Testis (tissue), 3 donors: ENCODE data around the gene HS2ST1. TPM values are rescaled to one million over a fixed set of nuclear protein-coding genes. Genes with fewer than 3 reads are reported as not detected.

Source experiments
- DNase-seq: peaks from one replicate; pipeline ENCODE4 v3.0.0-alpha.2; 2019
- H3K27ac ChIP-seq, 2 donors: fragments of 200-600 bp; sonication (generic); one replicate each; pipeline ENCODE4 v1.5.1; 2019
- H3K27me3 ChIP-seq: fragments of 200-600 bp; sonication (generic); one replicate; pipeline ENCODE4 v1.5.1; 2019
- H3K36me3 ChIP-seq: fragments of 200-600 bp; sonication (generic); one replicate; pipeline ENCODE4 v1.5.1; 2017; ENCODE audit warnings: low read depth; ENCODE audit errors: missing control alignments
- H3K4me1 ChIP-seq: fragments of 200-600 bp; sonication (generic); one replicate; pipeline ENCODE4 v1.5.1; 2019
- H3K4me3 ChIP-seq, 2 donors: fragments of 200-600 bp; sonication (generic); one replicate each; pipeline ENCODE4 v1.5.1; 2017 to 2019
- H3K9me3 ChIP-seq: fragments of 200-600 bp; sonication (generic); one replicate; pipeline ENCODE4 v1.5.1; 2017
- CTCF ChIP-seq, 3 experiments: fragments of 450-650 bp in 2 of 3; fragments of 200-600 bp in 1 of 3; sonication (generic) in 1 of 3; IDR thresholded peaks; one replicate each; pipeline ENCODE4 v1.5.1; 2016 to 2019; ENCODE audit warnings: antibody characterized with exemption in 3 of 3, mild to moderate bottlenecking in 2 of 3, moderate library complexity in 1 of 3
- POLR2A ChIP-seq: fragments of 450-650 bp; IDR thresholded peaks from one replicate; pipeline ENCODE4 v1.6.1; 2017; ENCODE audit warnings: antibody characterized with exemption, mild to moderate bottlenecking, moderate library complexity
- WGBS, 2 donors: methylation state at CpG; one replicate each; pipeline ENCODE4 v1.1.5; 2018; 5-methylcytosine and 5-hydroxymethylcytosine counted together
- intact Hi-C: fragments of 100-400 bp; cut with DNase I; formaldehyde crosslinking; loops from one replicate; pipeline ENCODE4 v1.15.1; 2023; ENCODE audit warnings: low total_unique reads
- polyA plus RNA-seq: library from polyadenylated mRNA; stranded (reverse); fragments of 350-450 nt; fragmentation: Illumina TruSeq; extraction: RNeasy Lipid Tissue Mini Kit (QIAGEN cat#74804); gene quantifications from one replicate; pipeline ENCODE4 v1.2.3, GENCODE V29; 2014; ENCODE audit warnings: low read depth, low replicate concordance; ENCODE audit not compliant: insufficient read depth
- total RNA-seq, 2 donors: library from RNA; depleted of rRNA; stranded (reverse); fragments of >200 nt; gene quantifications; one replicate each; pipeline ENCODE4 v1.2.3, GENCODE V29; 2016

The HS2ST1 gene
- total and polyA plus RNA-seq, 3 donors from 2014 or later = 12.8 to 22.4 (median 21.1) TPM

GRCh38 chr1:86913896-86914600 lies 387 bp upstream of the HS2ST1 start, which contains the start of gene SELENOF:
SELENOF (minus strand) TSS chr1:86914126; CDS start chr1:86914111, 15 bp downstream.
- no peak for TF ChIP-seq CTCF (IDR thresholded peaks at IDR 0.05)
- TF ChIP-seq POLR2A = no peak
- Histone ChIP-seq H3K9me3 (no peaks in the 10 kb centered on the region), H3K4me1 (peaks cover 14% of the 10 kb centered on the region), H3K27ac (peak within 1 kb of the TSS; percentile 94 to 95), H3K27me3 (no peaks in the 10 kb centered on the region), H3K36me3 (no peaks in the 10 kb centered on the region), H3K4me3 (peak within 1 kb of the TSS; percentile 89 to 92)
- intact Hi-C loops = no loop called here
- WGBS, 2 donors = 0 to 1% methylated on average over 41 to 44 of the region's 44 CpGs
- peak; percentile 99 for DNase-seq

- Histone ChIP-seq H3K9me3 (no peaks in the 10 kb centered on the region), H3K4me3 (peak overlapping the region; percentile 89 to 92), H3K36me3 (no peaks in the 10 kb centered on the region), H3K27me3 (no peaks in the 10 kb centered on the region), H3K27ac (peak overlapping the region; percentile 94 to 95), H3K4me1 (peaks cover 14% of the 10 kb centered on the region)
- 0% methylated on average over 24 to 42 of the region's 43 CpGs for WGBS, 2 donors
- DNase-seq = peak; percentile 84
- intact Hi-C loops = no loop called here
- no peak for TF ChIP-seq CTCF (IDR thresholded peaks at IDR 0.05)
- TF ChIP-seq POLR2A = no peak
Observed at GRCh38 chr1:86914998-86915736, 732 bp downstream of the HS2ST1 start.

GRCh38 chr1:86915737-86916235 lies 1.4 kb downstream of the HS2ST1 start:
- intact Hi-C loops = no loop called here
- DNase-seq = no peak
- 1% methylated on average over 14 of the region's 14 CpGs for WGBS, 2 donors
- peaks cover 14% of the 10 kb centered on the region for H3K4me1 ChIP-seq
- H3K4me3 ChIP-seq = peak overlapping the region; percentile 89 to 92
- H3K36me3 ChIP-seq = no peaks in the 10 kb centered on the region
- no peaks in the 10 kb centered on the region for H3K9me3 ChIP-seq
- H3K27ac ChIP-seq = peak overlapping the region; percentile 94 to 95
- TF ChIP-seq CTCF (IDR thresholded peaks at IDR 0.05) (no peak), POLR2A (no peak)
- no peaks in the 10 kb centered on the region for H3K27me3 ChIP-seq

- Histone ChIP-seq H3K27ac (no peak overlapping the region), H3K4me1 (peaks cover 13% of the 10 kb centered on the region), H3K9me3 (no peaks in the 10 kb centered on the region), H3K27me3 (no peaks in the 10 kb centered on the region), H3K36me3 (no peaks in the 10 kb centered on the region), H3K4me3 (no peak overlapping the region)
- WGBS, 2 donors = 28 to 40% methylated on average over 1 of the region's 1 CpG
- TF ChIP-seq CTCF (IDR thresholded peaks at IDR 0.05) = no peak
- TF ChIP-seq POLR2A = no peak
- intact Hi-C loops = no loop called here
- no peak for DNase-seq
Observed at GRCh38 chr1:86916752-86917151, 2.3 kb downstream of the HS2ST1 start.
